Daoy (cell line): ENCODE measurements around the gene RGS12. TPM values are rescaled to one million over a fixed set of nuclear protein-coding genes. Genes with fewer than 3 reads are reported as not detected.

Source experiments
- DNase-seq: peaks from one replicate; pipeline ENCODE4 v3.0.0-alpha.2; 2015; ENCODE audit warnings: low read depth
- total RNA-seq: library from RNA; depleted of rRNA; stranded (reverse); fragments of >200 nt; shearing (Covaris generic); gene quantifications from 2 replicates; pipeline ENCODE4 v1.2.3, GENCODE V29; 2014

Gene RGS12
- total RNA-seq, 1 experiment from 2014 or later: 15.1 TPM

- no peak for DNase-seq
Measured at GRCh38 chr4:3311095-3311372, 18.2 kb downstream of the RGS12 start.

- peak; percentile 22 for DNase-seq
Measured at GRCh38 chr4:3311489-3312171, 18.8 kb downstream of the RGS12 start.

DNA sequence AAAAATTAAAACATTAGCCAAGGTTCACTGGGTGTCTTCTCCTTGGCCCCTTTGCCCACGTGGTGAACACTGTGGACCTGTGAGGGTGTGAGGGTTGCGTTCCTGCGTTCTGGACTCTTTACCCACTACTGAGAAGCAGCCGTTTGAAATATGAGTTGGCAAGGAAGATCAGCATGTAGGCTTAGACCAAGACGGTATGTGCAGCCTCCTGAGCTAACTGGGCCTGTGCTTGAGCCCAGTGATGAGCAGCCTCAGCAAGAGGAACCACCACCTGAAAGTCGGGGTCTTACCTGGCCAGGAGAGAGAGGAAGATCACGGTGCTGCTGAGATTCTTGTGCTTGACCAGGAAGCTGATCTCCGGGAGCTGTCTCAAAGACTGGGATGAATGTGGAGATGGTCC lies 19.5 kb downstream of the RGS12 start:
- DNase-seq: no peak

- DNase-seq: no peak
Measured at GRCh38 chr4:3313139-3313538, 20.3 kb downstream of the RGS12 start.

DNA sequence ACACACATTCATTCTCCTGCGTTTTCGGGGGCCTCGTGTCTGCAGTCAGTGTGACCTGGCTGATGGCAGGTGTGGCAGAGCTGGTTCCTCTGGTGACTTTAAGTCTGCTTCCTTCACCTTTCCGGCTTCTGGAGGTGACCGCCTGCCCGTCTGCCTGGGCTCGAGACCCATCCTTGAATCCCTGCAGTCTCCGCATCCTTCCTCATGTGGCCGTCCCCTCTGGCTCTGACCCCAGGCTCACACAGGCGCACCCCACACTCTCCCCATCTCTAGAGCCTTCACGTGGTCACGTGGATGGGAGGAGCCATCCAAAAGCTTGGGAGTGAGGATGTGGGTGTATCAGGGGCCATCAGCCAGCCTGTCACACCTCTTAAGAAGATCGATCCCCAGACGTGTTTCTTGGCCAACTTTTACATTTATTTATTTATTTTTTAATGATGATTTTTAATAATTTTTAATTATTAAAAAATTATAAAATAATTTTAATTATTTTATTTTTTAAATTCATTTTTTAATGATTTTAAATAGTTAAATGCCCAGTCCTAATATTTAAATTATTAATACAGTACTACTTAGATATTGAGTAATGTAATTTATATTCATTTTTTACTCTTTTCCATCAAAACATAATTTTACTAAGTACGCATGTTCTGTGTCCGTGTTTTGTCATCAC lies 20.9 kb downstream of the RGS12 start:
- DNase-seq: no peak

DNA sequence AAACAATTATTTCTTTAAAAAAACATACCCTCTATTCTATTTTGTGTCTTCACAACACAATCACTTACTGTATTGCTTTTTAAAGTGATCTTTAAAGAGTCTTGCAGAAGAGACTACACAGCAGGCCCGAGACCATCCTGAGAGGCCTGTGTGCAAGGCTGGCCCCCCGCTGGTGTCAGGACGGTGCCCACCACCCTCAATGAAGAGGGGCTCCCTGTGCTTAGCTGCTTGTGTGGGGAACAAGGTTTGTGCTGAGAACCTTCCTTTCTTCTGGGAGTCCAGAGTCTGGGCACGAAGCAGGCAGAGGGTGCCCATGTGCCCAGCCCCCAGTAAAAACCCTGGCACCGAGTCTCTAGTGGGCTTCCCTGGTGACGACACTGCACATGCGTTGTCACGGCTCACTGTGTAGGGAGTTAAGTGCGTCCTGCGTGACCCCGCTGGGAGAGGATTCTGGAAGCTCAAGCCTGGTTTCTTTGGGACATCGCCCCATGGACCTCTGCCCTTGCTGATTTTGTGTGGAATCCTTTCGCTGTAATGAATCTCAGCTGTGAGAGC lies 22.0 kb downstream of the RGS12 start:
- no peak for DNase-seq

- no peak for DNase-seq
Measured at GRCh38 chr4:3315566-3315965, 22.7 kb downstream of the RGS12 start.

DNA sequence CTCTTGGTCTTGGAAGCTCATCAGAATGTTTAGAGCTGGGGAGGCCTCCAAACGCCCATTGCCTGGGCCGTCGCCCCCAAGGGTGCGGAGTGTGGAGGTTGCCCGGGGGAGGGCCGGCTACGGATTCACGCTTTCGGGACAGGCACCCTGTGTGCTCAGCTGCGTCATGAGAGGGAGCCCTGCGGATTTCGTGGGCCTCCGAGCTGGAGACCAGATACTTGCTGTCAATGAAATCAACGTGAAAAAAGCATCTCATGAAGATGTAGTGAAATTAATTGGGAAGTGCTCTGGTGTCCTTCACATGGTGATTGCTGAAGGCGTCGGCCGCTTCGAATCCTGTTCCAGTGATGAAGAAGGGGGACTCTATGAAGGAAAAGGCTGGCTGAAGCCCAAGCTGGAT lies 23.3 kb downstream of the RGS12 start:
- DNase-seq: no peak

DNA sequence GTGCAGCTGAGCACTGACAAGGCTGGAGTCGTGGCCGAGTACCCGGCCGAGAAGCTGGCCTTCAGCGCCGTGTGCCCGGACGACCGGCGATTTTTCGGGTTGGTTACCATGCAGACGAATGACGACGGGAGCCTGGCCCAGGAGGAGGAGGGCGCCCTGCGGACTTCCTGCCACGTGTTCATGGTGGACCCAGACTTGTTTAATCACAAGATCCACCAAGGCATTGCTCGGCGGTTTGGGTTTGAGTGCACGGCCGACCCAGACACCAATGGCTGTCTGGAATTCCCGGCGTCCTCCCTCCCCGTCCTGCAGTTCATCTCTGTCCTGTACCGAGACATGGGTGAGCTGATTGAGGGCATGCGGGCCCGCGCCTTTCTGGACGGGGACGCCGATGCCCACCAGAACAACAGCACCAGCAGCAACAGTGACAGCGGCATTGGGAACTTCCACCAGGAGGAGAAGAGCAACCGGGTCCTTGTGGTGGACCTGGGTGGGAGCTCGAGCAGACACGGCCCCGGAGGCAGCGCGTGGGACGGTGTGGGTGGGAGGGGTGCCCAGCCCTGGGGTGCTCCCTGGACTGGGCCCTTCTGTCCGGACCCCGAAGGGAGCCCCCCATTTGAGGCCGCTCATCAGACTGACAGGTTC lies 24.3 kb downstream of the RGS12 start:
- DNase-seq: no peak

DNA sequence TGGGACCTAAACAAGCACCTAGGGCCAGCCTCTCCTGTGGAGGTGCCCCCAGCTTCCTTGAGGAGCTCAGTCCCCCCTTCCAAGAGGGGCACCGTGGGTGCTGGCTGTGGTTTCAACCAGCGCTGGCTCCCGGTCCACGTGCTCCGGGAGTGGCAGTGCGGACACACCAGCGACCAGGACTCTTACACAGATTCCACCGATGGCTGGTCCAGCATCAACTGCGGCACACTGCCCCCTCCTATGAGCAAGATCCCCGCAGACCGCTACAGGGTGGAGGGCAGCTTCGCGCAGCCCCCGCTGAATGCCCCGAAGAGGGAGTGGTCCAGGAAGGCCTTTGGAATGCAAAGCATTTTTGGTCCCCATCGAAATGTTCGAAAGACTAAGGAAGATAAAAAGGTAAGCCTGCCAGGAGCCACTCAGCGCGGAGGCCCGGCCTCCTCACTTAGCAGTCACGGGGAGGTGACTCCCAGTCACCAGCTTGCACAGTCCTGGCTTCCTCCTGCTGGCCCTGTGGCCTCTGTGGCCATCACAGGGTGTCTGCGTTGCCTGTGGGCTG lies 24.9 kb downstream of the RGS12 start:
- DNase-seq: no peak

GRCh38 chr4:3318561-3319021 lies 25.8 kb downstream of the RGS12 start:
- DNase-seq: no peak

- DNase-seq: no peak
Measured at GRCh38 chr4:3320361-3321023, 27.7 kb downstream of the RGS12 start.

- DNase-seq: no peak
Measured at GRCh38 chr4:3321295-3321889, 28.6 kb downstream of the RGS12 start.

DNA sequence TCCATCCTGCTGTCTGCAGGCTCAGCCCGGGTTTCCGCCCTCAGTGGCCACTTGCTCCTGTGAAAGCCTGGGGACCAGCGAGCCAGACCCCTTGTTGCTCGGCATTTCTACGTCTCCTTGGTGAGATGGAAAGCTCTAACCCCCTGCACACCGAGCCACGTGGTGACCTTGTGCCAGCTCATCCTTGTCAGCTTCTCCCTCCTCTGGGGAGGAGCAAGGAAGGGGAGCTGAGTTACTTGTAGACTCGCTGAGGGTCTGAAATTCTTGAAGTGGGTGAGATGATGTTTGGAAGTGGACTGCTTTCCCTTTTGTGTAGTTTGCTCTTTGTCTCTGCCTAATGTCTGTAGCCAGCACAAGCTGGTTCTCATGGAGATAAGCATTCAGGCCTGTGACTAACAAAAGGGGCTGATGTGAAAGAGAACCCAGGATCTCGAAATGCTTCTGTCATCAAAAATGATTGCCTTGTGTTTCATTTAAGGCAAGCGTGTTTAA lies 29.3 kb downstream of the RGS12 start:
- DNase-seq: no peak

GRCh38 chr4:3323071-3323481 lies 30.3 kb downstream of the RGS12 start:
- no peak for DNase-seq

- DNase-seq: no peak
Measured at GRCh38 chr4:3324093-3324815, 31.4 kb downstream of the RGS12 start.

DNA sequence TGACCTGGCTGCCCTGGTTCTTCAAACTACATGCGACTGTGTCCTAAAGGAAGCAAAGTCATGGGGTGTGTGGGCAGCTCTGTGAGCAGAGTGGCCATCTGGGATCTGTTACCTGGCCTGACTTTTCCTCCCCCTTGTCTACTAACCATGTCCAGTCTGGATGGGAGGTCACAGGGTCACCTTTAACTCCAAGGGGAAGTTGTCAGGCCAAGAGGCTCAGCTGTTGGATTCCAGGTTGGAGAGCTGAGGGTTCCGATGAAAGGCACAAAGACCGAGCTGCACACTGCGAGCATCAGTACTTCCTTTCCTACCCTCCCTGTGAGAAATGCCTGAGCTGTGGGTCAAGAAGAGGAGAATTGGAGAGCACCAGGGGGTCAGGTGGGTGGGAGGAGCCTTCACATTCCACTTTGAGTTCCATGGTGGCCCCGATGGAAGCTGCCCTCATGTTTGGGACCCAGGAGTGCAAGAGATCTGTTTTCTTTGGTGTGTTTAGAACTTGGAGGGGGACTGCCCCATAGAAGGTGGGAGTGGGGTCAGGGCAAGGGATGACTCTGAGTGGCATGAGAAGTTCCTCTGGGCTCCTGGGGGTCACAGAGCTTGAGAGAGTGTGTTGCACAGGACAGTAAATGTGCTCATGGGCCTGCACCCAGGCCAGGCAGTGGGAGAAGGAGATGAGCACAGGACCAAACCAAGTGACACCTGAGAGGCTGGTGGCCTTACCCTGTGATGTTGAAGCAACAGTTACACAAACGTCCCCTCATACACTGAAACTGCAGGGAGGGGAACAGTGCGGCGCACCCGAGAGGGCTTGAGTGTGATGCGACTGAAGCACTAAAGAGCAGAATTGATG lies 36.2 kb downstream of the RGS12 start:
- DNase-seq: no peak

DNA sequence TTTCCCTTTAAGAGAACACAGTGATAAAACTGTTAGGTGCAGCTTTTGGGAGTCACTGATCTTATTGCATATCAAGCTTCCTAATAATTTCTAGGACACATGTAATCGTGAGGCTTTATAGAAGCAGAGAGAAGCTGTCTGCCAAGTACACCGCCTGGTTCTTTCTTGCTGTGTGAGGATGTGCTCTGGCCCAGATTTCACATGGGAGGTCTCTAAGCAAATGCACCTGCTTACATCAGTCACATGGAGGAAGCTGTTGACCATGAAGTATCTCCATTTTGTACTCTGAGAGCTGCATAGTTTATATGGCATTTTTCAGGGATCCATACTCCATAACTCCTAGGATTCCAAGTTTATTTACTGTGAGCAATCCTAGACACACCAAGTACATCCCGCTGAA lies 37.1 kb downstream of the RGS12 start:
- DNase-seq: no peak

DNA sequence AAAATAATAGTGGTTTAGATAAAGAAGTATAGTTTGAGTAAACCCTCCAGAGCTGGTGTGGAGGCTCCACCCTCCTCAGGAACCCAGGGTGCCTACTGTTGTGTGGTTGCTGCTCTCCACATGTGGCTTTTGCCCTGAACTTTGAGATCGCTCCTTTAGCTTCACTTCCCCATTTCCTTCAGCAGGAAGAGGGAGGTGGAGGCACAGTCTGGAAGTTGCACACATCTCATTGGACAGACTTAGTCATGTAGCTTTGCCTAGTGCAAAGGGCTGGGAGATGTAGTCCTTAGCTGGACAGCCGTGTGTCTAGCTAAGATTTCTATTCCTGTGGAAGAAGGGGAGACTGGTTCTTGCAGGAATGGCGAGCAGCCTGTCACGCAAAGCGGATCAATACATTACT lies 37.9 kb downstream of the RGS12 start:
- no peak for DNase-seq
